HUES48 (cell line): ENCODE measurements around the gene EXOSC5.
"Not testable (repeated sequence)": the region's sequence is repeated elsewhere in the genome, so short reads cannot be mapped to it uniquely, and the experiment has no call there.

Experiments used
- H3K27ac ChIP-seq: one replicate; pipeline ENCODE4 v1.7.0; 2013; ENCODE audit warnings: low read depth, low read length, inconsistent platforms
- H3K27me3 ChIP-seq: 2 replicates; pipeline ENCODE4 v1.6.1; 2013; ENCODE audit warnings: mild to moderate bottlenecking, low read length; ENCODE audit not compliant: control insufficient read depth, insufficient read depth
- H3K36me3 ChIP-seq: 2 replicates; pipeline ENCODE4 v1.6.1; 2013; ENCODE audit warnings: low read length; ENCODE audit not compliant: control insufficient read depth, insufficient read depth
- H3K4me1 ChIP-seq: 2 replicates; pipeline ENCODE4 v1.6.1; 2013; ENCODE audit warnings: mild to moderate bottlenecking, low read length; ENCODE audit not compliant: control insufficient read depth, insufficient read depth
- H3K4me3 ChIP-seq: 2 replicates; pipeline ENCODE4 v1.5.1; 2013; ENCODE audit warnings: mild to moderate bottlenecking, low read depth, low read length
- H3K9ac ChIP-seq: 2 replicates; pipeline ENCODE4 v1.6.1; 2013; ENCODE audit warnings: mild to moderate bottlenecking, low read depth, low read length, moderate library complexity
- H3K9me3 ChIP-seq: 2 replicates; pipeline ENCODE4 v1.6.1; 2013; ENCODE audit warnings: low read length; ENCODE audit not compliant: control insufficient read depth, insufficient read depth

The EXOSC5 gene

GRCh38 chr19:41435376-41435775 lies 38.2 kb upstream of the EXOSC5 start:
- H3K9ac ChIP-seq, H3K27me3 ChIP-seq, H3K4me3 ChIP-seq, H3K27ac ChIP-seq, H3K4me1 ChIP-seq, H3K9me3 ChIP-seq: not testable (repeated sequence)
- H3K36me3 ChIP-seq, result peaks cover 43% of the 10 kb centered on the region

DNA sequence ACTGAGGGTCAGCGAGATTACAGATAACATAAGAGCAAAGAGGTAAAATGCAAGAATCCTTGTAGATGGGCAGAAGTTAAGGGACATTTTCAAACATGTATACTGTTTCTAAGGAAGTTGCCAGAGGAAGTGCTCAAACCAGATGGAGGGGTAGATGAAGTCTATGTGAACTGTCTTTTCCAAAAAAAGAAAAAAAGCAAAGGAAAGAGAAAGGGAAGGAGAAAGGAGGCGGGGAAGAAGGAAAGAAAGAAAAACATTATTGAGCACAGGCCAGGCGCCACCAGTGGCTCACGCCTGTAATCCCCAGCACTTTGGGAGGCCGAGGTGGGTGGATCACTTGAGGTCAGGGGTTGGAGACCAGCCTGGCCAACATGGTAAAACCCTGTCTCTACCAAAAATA lies 37.3 kb upstream of the EXOSC5 start:
- Histone ChIP-seq H3K9ac (no peak overlapping the region), H3K4me3 (no peak overlapping the region), H3K27me3 (no peaks in the 10 kb centered on the region), H3K27ac (no peak overlapping the region), H3K4me1 (no peaks in the 10 kb centered on the region), H3K9me3 (no peaks in the 10 kb centered on the region), H3K36me3 (peaks cover 43% of the 10 kb centered on the region)

DNA sequence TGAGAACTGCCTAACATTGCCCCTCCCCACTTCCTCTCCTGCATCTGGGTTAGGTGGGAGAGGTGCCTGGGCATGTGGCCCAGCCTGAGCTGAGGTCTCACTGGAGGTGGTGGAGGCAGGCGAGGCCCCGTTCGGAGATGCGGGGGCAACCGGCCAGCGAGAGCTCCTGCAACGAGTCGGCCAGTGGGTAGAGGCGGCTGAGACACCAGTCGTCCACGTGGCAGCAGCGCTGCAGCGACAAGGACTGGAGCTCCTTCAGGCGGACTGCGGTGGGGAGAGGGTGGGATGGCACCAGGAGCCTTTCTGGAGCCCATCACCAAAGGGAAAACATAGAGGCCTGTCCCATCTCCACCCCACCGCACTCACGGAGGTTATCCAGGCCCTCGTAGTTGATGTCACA lies 36.0 kb upstream of the EXOSC5 start:
- H3K36me3 ChIP-seq, result peaks cover 43% of the 10 kb centered on the region
- H3K9ac ChIP-seq, result no peak overlapping the region
- peaks cover 6% of the 10 kb centered on the region; the same call in 1 of the 2 replicates for H3K4me1 ChIP-seq

GRCh38 chr19:41431426-41432386 lies 34.5 kb upstream of the EXOSC5 start:
- Histone ChIP-seq H3K4me1 (peaks cover 10% of the 10 kb centered on the region; the same call in 1 of the 2 replicates), H3K4me3 (no peak overlapping the region), H3K9me3 (no peaks in the 10 kb centered on the region), H3K36me3 (peaks cover 34% of the 10 kb centered on the region), H3K27ac (no peak overlapping the region), H3K27me3 (no peaks in the 10 kb centered on the region), H3K9ac (no peak overlapping the region)

More for the DNA sequence above, 36.0 kb upstream of the EXOSC5 start:
- no peaks in the 10 kb centered on the region for H3K9me3 ChIP-seq
- no peak overlapping the region for H3K4me3 ChIP-seq
- no peaks in the 10 kb centered on the region for H3K27me3 ChIP-seq
- no peak overlapping the region for H3K27ac ChIP-seq

- Histone ChIP-seq H3K27me3 (no peaks in the 10 kb centered on the region), H3K9me3 (no peaks in the 10 kb centered on the region), H3K36me3 (peaks cover 33% of the 10 kb centered on the region), H3K4me3 (no peak overlapping the region), H3K4me1 (peaks cover 11% of the 10 kb centered on the region; the same call in 1 of the 2 replicates), H3K27ac (no peak overlapping the region), H3K9ac (no peak overlapping the region)
These were observed 33.8 kb upstream of the EXOSC5 start for GRCh38 chr19:41430922-41431321.

GRCh38 chr19:41428481-41428859 lies 31.3 kb upstream of the EXOSC5 start:
- Histone ChIP-seq H3K27me3 (no peaks in the 10 kb centered on the region), H3K27ac (no peak overlapping the region), H3K4me1 (peaks cover 11% of the 10 kb centered on the region; the same call in 1 of the 2 replicates), H3K4me3 (peak overlapping the region; percentile 57), H3K9me3 (no peaks in the 10 kb centered on the region), H3K9ac (no peak overlapping the region), H3K36me3 (peaks cover 42% of the 10 kb centered on the region)

DNA sequence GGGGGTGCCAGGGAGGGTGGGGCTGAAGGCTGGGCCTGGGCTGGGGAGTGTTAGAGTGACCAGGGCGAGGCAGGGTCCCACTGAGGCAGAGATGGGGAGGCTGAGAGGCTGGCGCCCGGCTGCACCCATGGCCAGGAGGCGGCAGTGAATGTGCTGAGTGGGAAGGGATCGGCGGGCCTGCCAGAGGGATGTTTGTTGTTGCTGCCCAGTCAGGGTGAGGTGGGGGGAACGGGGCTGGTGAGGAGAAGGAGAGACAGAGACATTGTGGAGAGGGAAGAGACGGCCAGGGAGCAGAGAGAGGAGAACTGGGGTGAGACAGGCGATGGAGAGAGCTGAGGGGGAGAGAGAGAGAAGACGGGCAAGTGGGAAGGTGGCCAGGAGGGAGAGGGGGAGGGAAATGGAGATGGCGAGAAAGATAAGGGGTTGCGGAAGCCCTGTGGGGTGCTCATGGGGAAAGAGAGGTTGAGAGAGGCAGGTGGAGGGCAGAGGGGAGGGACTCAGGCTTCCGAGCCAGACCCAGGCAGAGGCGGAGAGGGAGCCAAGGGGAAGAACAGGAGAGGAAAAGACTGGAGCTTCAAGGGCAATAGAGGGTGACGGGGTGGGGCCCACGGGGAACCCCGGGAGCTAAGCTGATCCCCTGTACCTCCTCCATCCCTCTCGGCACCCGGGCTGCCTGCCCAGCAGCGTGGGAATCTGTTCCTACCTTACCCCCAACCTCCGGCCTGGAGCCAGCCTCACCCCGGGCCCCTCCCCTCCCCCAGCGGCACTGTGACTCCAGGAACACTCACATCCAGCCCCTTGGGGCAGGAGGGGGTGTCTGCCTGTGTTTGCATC lies 30.7 kb upstream of the EXOSC5 start:
- Histone ChIP-seq H3K4me3 (peak overlapping the region; percentile 57), H3K27me3 (no peaks in the 10 kb centered on the region), H3K27ac (peak overlapping the region; percentile 47), H3K36me3 (peaks cover 40% of the 10 kb centered on the region), H3K9me3 (no peaks in the 10 kb centered on the region), H3K9ac (no peak overlapping the region), H3K4me1 (peaks cover 11% of the 10 kb centered on the region; the same call in 1 of the 2 replicates)

GRCh38 chr19:41426952-41427646 lies 29.9 kb upstream of the EXOSC5 start, which contains the start of gene B3GNT8:
Gene B3GNT8, minus strand, starts transcription at chr19:41427374. Its CDS starts 596 bp downstream, at chr19:41426778.
- Histone ChIP-seq H3K9me3 (no peaks in the 10 kb centered on the region), H3K27ac (peak within 1 kb of the TSS; percentile 52), H3K9ac (peak within 1 kb of the TSS; percentile 30; the same call in 1 of the 2 replicates), H3K36me3 (peaks cover 40% of the 10 kb centered on the region), H3K4me3 (peak within 1 kb of the TSS; percentile 65), H3K27me3 (no peaks in the 10 kb centered on the region), H3K4me1 (peaks cover 11% of the 10 kb centered on the region; the same call in 1 of the 2 replicates)

- Histone ChIP-seq H3K36me3 (peaks cover 32% of the 10 kb centered on the region), H3K9ac (no peak overlapping the region), H3K27me3 (no peaks in the 10 kb centered on the region), H3K4me3 (peak overlapping the region; percentile 65; the same call in 1 of the 2 replicates), H3K4me1 (peaks cover 11% of the 10 kb centered on the region; the same call in 1 of the 2 replicates), H3K27ac (peak overlapping the region; percentile 52), H3K9me3 (no peaks in the 10 kb centered on the region)
These were observed 29.1 kb upstream of the EXOSC5 start for GRCh38 chr19:41426116-41426841.
